Astrocyte (in vitro differentiated cells and primary cell): ENCODE data around the gene ZFYVE27. TPM values are rescaled to one million over a fixed set of nuclear protein-coding genes. Genes with fewer than 3 reads are reported as not detected.

Source experiments
- DNase-seq: peaks from one replicate; pipeline ENCODE4 v3.0.0-alpha.2; 2010; ENCODE audit warnings: low read depth
- FAIRE-seq: peaks from 2 replicates; lab custom pipeline; 2011; peaks lifted over from hg19 to GRCh38; lab: Jason Lieb, UNC
- H2AFZ ChIP-seq: 2 replicates; pipeline ENCODE4 v1.6.0; 2012; ENCODE audit warnings: low read depth, low read length, inconsistent platforms
- H3K27ac ChIP-seq: 2 replicates; pipeline ENCODE4 v1.5.1; 2011; ENCODE audit warnings: low read depth, low read length, inconsistent platforms
- H3K27me3 ChIP-seq: 2 replicates; pipeline ENCODE4 v1.6.0; 2011; ENCODE audit warnings: low read length, inconsistent platforms; ENCODE audit not compliant: insufficient read depth
- H3K36me3 ChIP-seq: 2 replicates; pipeline ENCODE4 v1.5.1; 2011; ENCODE audit warnings: low read length, inconsistent platforms; ENCODE audit not compliant: insufficient read depth
- H3K4me1 ChIP-seq: 2 replicates; pipeline ENCODE4 v1.5.1; 2011; ENCODE audit warnings: low read length, inconsistent platforms; ENCODE audit not compliant: insufficient read depth
- H3K4me2 ChIP-seq: 2 replicates; pipeline ENCODE4 v1.6.0; 2012; ENCODE audit warnings: low read length, inconsistent platforms
- H3K4me3 ChIP-seq: 2 replicates; pipeline ENCODE4 v1.5.1; 2011; ENCODE audit warnings: low read depth, mild to moderate bottlenecking, low read length, inconsistent platforms; ENCODE audit not compliant: insufficient read depth
- H3K79me2 ChIP-seq: 2 replicates; pipeline ENCODE4 v1.6.0; 2012; ENCODE audit warnings: mild to moderate bottlenecking, low read length, inconsistent platforms; ENCODE audit not compliant: insufficient read depth
- H3K9ac ChIP-seq: 2 replicates; pipeline ENCODE4 v1.6.0; 2012; ENCODE audit warnings: mild to moderate bottlenecking, low read length, inconsistent platforms
- H3K9me3 ChIP-seq: 2 replicates; pipeline ENCODE4 v1.5.1; 2012; ENCODE audit warnings: low read depth, mild to moderate bottlenecking, low read length, inconsistent platforms; ENCODE audit not compliant: insufficient read depth
- H4K20me1 ChIP-seq: 2 replicates; pipeline ENCODE4 v1.6.0; 2012; ENCODE audit warnings: low read length, inconsistent platforms; ENCODE audit not compliant: insufficient read depth
- H3K27ac Mint-ChIP-seq: one replicate; pipeline ENCODE4 v1.8.0; 2021; ENCODE audit warnings: mild to moderate bottlenecking, mixed read lengths; ENCODE audit not compliant: unreplicated experiment
- H3K27me3 Mint-ChIP-seq: one replicate; pipeline ENCODE4 v1.8.0; 2021; ENCODE audit warnings: low read depth, mixed read lengths; ENCODE audit not compliant: unreplicated experiment
- H3K36me3 Mint-ChIP-seq: one replicate; pipeline ENCODE4 v1.8.0; 2021; ENCODE audit warnings: low read depth, mixed read lengths; ENCODE audit not compliant: unreplicated experiment
- H3K4me1 Mint-ChIP-seq: one replicate; pipeline ENCODE4 v1.8.0; 2021; ENCODE audit warnings: low read depth, mixed read lengths; ENCODE audit not compliant: unreplicated experiment
- H3K4me3 Mint-ChIP-seq: one replicate; pipeline ENCODE4 v1.8.0; 2021; ENCODE audit warnings: mild to moderate bottlenecking, moderate library complexity, mixed read lengths; ENCODE audit not compliant: unreplicated experiment
- H3K9me3 Mint-ChIP-seq: one replicate; pipeline ENCODE4 v1.8.0; 2021; ENCODE audit warnings: mild to moderate bottlenecking, mixed read lengths; ENCODE audit not compliant: unreplicated experiment
- EZH2 ChIP-seq: IDR thresholded peaks from 2 replicates; pipeline ENCODE4 v1.6.1; 2012; ENCODE audit warnings: mild to moderate bottlenecking, low read length, inconsistent platforms; ENCODE audit not compliant: insufficient read depth
- total RNA-seq: library from RNA; stranded (reverse); gene quantifications from 2 replicates; pipeline ENCODE4 v1.2.1, GENCODE V29; 2021
- TF ChIP-seq, protein P1 (sequence below): IDR thresholded peaks from 2 replicates; pipeline ENCODE4 v1.5.1; 2011; ENCODE audit warnings: low read depth, mild to moderate bottlenecking, inconsistent platforms, low read length, moderate library complexity; ENCODE audit not compliant: insufficient read depth

Gene ZFYVE27
- total RNA-seq, 1 donor from 2014 or later, result 32.8 TPM

GRCh38 chr10:97768322-97769315 lies 31.7 kb downstream of the ZFYVE27 start:
- Histone ChIP-seq H3K27me3 (peaks cover 28% of the 10 kb centered on the region), H2AFZ (no peak overlapping the region), H3K79me2 (no peaks in the 10 kb centered on the region), H3K27ac (no peak overlapping the region), H3K9ac (no peak overlapping the region), H3K4me2 (no peak overlapping the region), H3K4me3 (no peak overlapping the region), H3K36me3 (no peaks in the 10 kb centered on the region), H3K4me1 (peaks cover 3% of the 10 kb centered on the region), H3K9me3 (no peaks in the 10 kb centered on the region), H4K20me1 (peaks cover 22% of the 10 kb centered on the region)
- DNase-seq, result no peak
- no peak for FAIRE-seq
- Mint-ChIP-seq H3K36me3 (peaks cover 26% of the 10 kb centered on the region), H3K9me3 (peaks cover 9% of the 10 kb centered on the region), H3K4me1 (peaks cover 9% of the 10 kb centered on the region), H3K27me3 (peaks cover 53% of the 10 kb centered on the region), H3K4me3 (no peak overlapping the region), H3K27ac (peak overlapping the region; percentile 48)
- TF ChIP-seq, protein P1, sequence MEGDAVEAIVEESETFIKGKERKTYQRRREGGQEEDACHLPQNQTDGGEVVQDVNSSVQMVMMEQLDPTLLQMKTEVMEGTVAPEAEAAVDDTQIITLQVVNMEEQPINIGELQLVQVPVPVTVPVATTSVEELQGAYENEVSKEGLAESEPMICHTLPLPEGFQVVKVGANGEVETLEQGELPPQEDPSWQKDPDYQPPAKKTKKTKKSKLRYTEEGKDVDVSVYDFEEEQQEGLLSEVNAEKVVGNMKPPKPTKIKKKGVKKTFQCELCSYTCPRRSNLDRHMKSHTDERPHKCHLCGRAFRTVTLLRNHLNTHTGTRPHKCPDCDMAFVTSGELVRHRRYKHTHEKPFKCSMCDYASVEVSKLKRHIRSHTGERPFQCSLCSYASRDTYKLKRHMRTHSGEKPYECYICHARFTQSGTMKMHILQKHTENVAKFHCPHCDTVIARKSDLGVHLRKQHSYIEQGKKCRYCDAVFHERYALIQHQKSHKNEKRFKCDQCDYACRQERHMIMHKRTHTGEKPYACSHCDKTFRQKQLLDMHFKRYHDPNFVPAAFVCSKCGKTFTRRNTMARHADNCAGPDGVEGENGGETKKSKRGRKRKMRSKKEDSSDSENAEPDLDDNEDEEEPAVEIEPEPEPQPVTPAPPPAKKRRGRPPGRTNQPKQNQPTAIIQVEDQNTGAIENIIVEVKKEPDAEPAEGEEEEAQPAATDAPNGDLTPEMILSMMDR, result no peak
- TF ChIP-seq EZH2, result no peak

GRCh38 chr10:97770255-97770654 lies 33.3 kb downstream of the ZFYVE27 start:
- Histone ChIP-seq H4K20me1 (peaks cover 17% of the 10 kb centered on the region), H3K27me3 (peaks cover 37% of the 10 kb centered on the region), H3K4me1 (peaks cover 3% of the 10 kb centered on the region), H3K9me3 (no peaks in the 10 kb centered on the region), H3K27ac (no peak overlapping the region), H2AFZ (no peak overlapping the region), H3K36me3 (no peaks in the 10 kb centered on the region), H3K79me2 (no peaks in the 10 kb centered on the region), H3K4me3 (no peak overlapping the region), H3K9ac (no peak overlapping the region), H3K4me2 (no peak overlapping the region)
- FAIRE-seq (no peak), DNase-seq (no peak)
- H3K36me3 Mint-ChIP-seq, result peaks cover 25% of the 10 kb centered on the region
- no peak for TF ChIP-seq EZH2
- TF ChIP-seq, protein P1, result no peak
- peaks cover 66% of the 10 kb centered on the region for H3K27me3 Mint-ChIP-seq
- no peaks in the 10 kb centered on the region for H3K4me1 Mint-ChIP-seq
- no peak overlapping the region for H3K4me3 Mint-ChIP-seq
- no peak overlapping the region for H3K27ac Mint-ChIP-seq
- peaks cover 9% of the 10 kb centered on the region for H3K9me3 Mint-ChIP-seq
